Kidney (tissue), 22 donors: ENCODE results near the gene UBC. TPM values are rescaled to one million over a fixed set of nuclear protein-coding genes. Genes with fewer than 3 reads are reported as not detected.

Experiments used
- DNase-seq, 5 donors: peaks; one replicate each; pipeline ENCODE4 v3.0.0-alpha.2; 2013 to 2020
- FAIRE-seq: peaks from 2 replicates; lab custom pipeline; 2012; peaks lifted over from hg19 to GRCh38; lab: Jason Lieb, UNC
- H3K27ac ChIP-seq, 2 donors: one replicate each; pipeline ENCODE4 v1.7.0; 2013; ENCODE audit warnings: low read depth in 2 of 2, low read length in 2 of 2, inconsistent platforms in 1 of 2
- H3K27me3 ChIP-seq: one replicate; pipeline ENCODE4 v1.7.1; 2013; ENCODE audit warnings: low read length, inconsistent platforms; ENCODE audit not compliant: control insufficient read depth, insufficient read depth
- H3K36me3 ChIP-seq, 3 donors: one replicate each; pipeline versions ENCODE4 v1.7.0 to v1.7.1; 2013; ENCODE audit warnings: low read length in 3 of 3, control low read depth in 1 of 3, inconsistent platforms in 1 of 3; ENCODE audit not compliant: insufficient read depth in 3 of 3, control insufficient read depth in 2 of 3
- H3K4me1 ChIP-seq, 3 donors: one replicate each; pipeline versions ENCODE4 v1.7.0 to v1.7.1; 2013; ENCODE audit warnings: low read length in 3 of 3, inconsistent platforms in 1 of 3, low read depth in 1 of 3; ENCODE audit not compliant: control insufficient read depth in 2 of 3, insufficient read depth in 2 of 3
- H3K4me3 ChIP-seq, 3 donors: one replicate each; pipeline versions ENCODE4 v1.7.0 to v1.8.1; 2013; ENCODE audit warnings: low read length in 3 of 3, control low read depth in 1 of 3, inconsistent platforms in 1 of 3
- H3K9ac ChIP-seq, 3 donors: one replicate each; pipeline versions ENCODE4 v1.7.0 to v1.7.1; 2013; ENCODE audit warnings: low read length in 3 of 3, control low read depth in 1 of 3, inconsistent platforms in 1 of 3
- H3K9me3 ChIP-seq, 3 donors: one replicate each; pipeline versions ENCODE4 v1.7.0 to v1.7.1; 2013; ENCODE audit warnings: low read length in 3 of 3, control low read depth in 1 of 3, inconsistent platforms in 1 of 3; ENCODE audit not compliant: control insufficient read depth in 2 of 3, insufficient read depth in 1 of 3
- intact Hi-C: fragments of 100-400 bp; cut with DNase I; formaldehyde crosslinking; loops from one replicate; pipeline ENCODE4 v1.11.1; 2022
- long read RNA-seq, 10 donors: library from polyadenylated mRNA in 1 of 10; unstranded in 1 of 10; transcript quantifications; one replicate each; pipeline ENCODE4 v2.0.0 and lab custom pipeline, GENCODE V29; 2021 to 2026
- polyA plus RNA-seq: library from polyadenylated mRNA; stranded (reverse); fragments of 350-450 nt; fragmentation: Illumina TruSeq; extraction: RNeasy Lipid Tissue Mini Kit (QIAGEN cat#74804); gene quantifications from one replicate; pipeline ENCODE4 v1.2.3, GENCODE V29; 2014; ENCODE audit warnings: low read depth, low replicate concordance; ENCODE audit not compliant: insufficient read depth
- total RNA-seq: library from RNA; stranded (reverse); fragmentation: NEBNext Ultra II Directional; extraction: Animal tissue kit (Norgen Biotek cat#: 25700); gene quantifications from one replicate; pipeline ENCODE4 v1.2.1, GENCODE V29; 2021
- TF ChIP-seq, protein P1 (sequence below): IDR thresholded peaks from 3 replicates; pipeline ENCODE4 v1.5.1; 2012; ENCODE audit warnings: mild to moderate bottlenecking, moderate library complexity, borderline replicate concordance; ENCODE audit not compliant: insufficient read depth; ENCODE audit errors: extremely low read depth
- donor health status: control.
- donor health status: control.
- donor health status: control.
- donor health status: control.
- donor health status: control.
- donor health status: DM: yes; HTN: yes; CAD: no.
- donor health status: Normal renal cell carcinoma (clear cell type).

UBC gene
- total RNA-seq: 1,132 TPM
- 952 TPM for polyA plus RNA-seq
- long read RNA-seq, donor 1, transcript UBC-205 (1 exons, 3,745 nt): major isoform, 330 of 500 reads
- long read RNA-seq, donor 1, transcript UBC-201 (2 exons, 2,688 nt): minor isoform, 170 of 500 reads
- long read RNA-seq, donor 1, partial matches to known transcripts: 0 of 500 reads
- long read RNA-seq, donor 1, other reads (novel, unspliced or antisense): 0 of 500 reads
- long read RNA-seq, donor 2, transcript UBC-201 (2 exons, 2,688 nt): minor isoform, 219 of 543 reads
- long read RNA-seq, donor 2, transcript UBC-205 (1 exons, 3,745 nt): major isoform, 322 of 543 reads
- long read RNA-seq, donor 2, partial matches to known transcripts: 0 of 543 reads
- long read RNA-seq, donor 2, other reads (novel, unspliced or antisense): 0 of 543 reads
- long read RNA-seq, donor 3, transcript UBC-201 (2 exons, 2,688 nt): minor isoform, 313 of 757 reads
- long read RNA-seq, donor 3, transcript UBC-205 (1 exons, 3,745 nt): major isoform, 443 of 757 reads
- long read RNA-seq, donor 3, partial matches to known transcripts: 0 of 757 reads
- long read RNA-seq, donor 3, other reads (novel, unspliced or antisense): 0 of 757 reads
- long read RNA-seq, donor 4, transcript UBC-205 (1 exons, 3,745 nt): major isoform, 404 of 556 reads
- long read RNA-seq, donor 4, transcript UBC-201 (2 exons, 2,688 nt): minor isoform, 152 of 556 reads
- long read RNA-seq, donor 4, partial matches to known transcripts: 0 of 556 reads
- long read RNA-seq, donor 4, other reads (novel, unspliced or antisense): 0 of 556 reads
- long read RNA-seq, donor 5, transcript UBC-205 (1 exons, 3,745 nt): major isoform, 44 of 64 reads
- long read RNA-seq, donor 5, transcript UBC-201 (2 exons, 2,688 nt): minor isoform, 12 of 64 reads
- long read RNA-seq, donor 5, partial matches to known transcripts: 0 of 64 reads
- long read RNA-seq, donor 5, other reads (novel, unspliced or antisense): 8 of 64 reads
- long read RNA-seq, donor 6, transcript UBC-205 (1 exons, 3,745 nt): major isoform, 922 of 1,436 reads
- long read RNA-seq, donor 6, transcript UBC-201 (2 exons, 2,688 nt): minor isoform, 488 of 1,436 reads
- long read RNA-seq, donor 6, partial matches to known transcripts: 0 of 1,436 reads
- long read RNA-seq, donor 6, other reads (novel, unspliced or antisense): 23 of 1,436 reads
- long read RNA-seq, donor 7, transcript UBC-205 (1 exons, 3,745 nt): minor isoform, 137 of 385 reads
- long read RNA-seq, donor 7, transcript UBC-201 (2 exons, 2,688 nt): major isoform, 244 of 385 reads
- long read RNA-seq, donor 7, partial matches to known transcripts: 0 of 385 reads
- long read RNA-seq, donor 7, other reads (novel, unspliced or antisense): 3 of 385 reads
- long read RNA-seq, donor 8, transcript UBC-201 (2 exons, 2,688 nt): minor isoform, 270 of 862 reads
- long read RNA-seq, donor 8, transcript UBC-205 (1 exons, 3,745 nt): major isoform, 592 of 862 reads
- long read RNA-seq, donor 8, partial matches to known transcripts: 0 of 862 reads
- long read RNA-seq, donor 8, other reads (novel, unspliced or antisense): 0 of 862 reads
- long read RNA-seq, donor 9, transcript UBC-205 (1 exons, 3,745 nt): major isoform, 237 of 384 reads
- long read RNA-seq, donor 9, transcript UBC-201 (2 exons, 2,688 nt): minor isoform, 131 of 384 reads
- long read RNA-seq, donor 9, partial matches to known transcripts: 15 of 384 reads
- long read RNA-seq, donor 9, other reads (novel, unspliced or antisense): 0 of 384 reads
- long read RNA-seq, donor 10, transcript UBC-205 (1 exons, 3,745 nt): major isoform, 347 of 502 reads
- long read RNA-seq, donor 10, transcript UBC-201 (2 exons, 2,688 nt): minor isoform, 153 of 502 reads
- long read RNA-seq, donor 10, partial matches to known transcripts: 0 of 502 reads
- long read RNA-seq, donor 10, other reads (novel, unspliced or antisense): 0 of 502 reads

DNA sequence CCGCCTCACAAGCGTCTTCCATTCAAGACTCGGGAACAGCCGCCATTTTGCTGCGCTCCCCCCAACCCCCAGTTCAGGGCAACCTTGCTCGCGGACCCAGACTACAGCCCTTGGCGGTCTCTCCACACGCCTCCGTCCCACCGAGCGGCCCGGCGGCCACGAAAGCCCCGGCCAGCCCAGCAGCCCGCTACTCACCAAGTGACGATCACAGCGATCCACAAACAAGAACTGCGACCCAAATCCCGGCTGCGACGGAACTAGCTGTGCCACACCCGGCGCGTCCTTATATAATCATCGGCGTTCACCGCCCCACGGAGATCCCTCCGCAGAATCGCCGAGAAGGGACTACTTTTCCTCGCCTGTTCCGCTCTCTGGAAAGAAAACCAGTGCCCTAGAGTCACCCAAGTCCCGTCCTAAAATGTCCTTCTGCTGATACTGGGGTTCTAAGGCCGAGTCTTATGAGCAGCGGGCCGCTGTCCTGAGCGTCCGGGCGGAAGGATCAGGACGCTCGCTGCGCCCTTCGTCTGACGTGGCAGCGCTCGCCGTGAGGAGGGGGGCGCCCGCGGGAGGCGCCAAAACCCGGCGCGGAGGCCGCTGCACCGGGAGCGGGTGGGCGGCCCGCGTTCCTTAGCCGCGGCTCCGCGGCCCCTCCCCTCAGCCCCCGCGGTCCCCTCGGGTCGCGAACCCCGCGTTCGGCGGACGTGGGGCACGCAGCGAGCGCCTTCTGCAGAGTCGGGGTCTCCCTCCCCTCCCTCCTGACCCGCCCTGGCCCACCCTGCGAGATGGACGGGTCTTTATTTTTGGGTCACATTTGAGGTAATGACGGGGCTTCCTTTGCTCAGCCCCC, at the start of gene UBC:
TSS of gene UBC (minus strand) at position 259 of the 847 bp plus-strand sequence. CDS start 879 bp downstream, outside the sequence.
- peaks cover 10 to 40% (median 32%) of the 10 kb centered on the region in 3 donors for H3K4me1 ChIP-seq
- TF ChIP-seq, protein P1, sequence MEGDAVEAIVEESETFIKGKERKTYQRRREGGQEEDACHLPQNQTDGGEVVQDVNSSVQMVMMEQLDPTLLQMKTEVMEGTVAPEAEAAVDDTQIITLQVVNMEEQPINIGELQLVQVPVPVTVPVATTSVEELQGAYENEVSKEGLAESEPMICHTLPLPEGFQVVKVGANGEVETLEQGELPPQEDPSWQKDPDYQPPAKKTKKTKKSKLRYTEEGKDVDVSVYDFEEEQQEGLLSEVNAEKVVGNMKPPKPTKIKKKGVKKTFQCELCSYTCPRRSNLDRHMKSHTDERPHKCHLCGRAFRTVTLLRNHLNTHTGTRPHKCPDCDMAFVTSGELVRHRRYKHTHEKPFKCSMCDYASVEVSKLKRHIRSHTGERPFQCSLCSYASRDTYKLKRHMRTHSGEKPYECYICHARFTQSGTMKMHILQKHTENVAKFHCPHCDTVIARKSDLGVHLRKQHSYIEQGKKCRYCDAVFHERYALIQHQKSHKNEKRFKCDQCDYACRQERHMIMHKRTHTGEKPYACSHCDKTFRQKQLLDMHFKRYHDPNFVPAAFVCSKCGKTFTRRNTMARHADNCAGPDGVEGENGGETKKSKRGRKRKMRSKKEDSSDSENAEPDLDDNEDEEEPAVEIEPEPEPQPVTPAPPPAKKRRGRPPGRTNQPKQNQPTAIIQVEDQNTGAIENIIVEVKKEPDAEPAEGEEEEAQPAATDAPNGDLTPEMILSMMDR: no peak
- H3K36me3 ChIP-seq: peaks cover 5 to 13% (median 12%) of the 10 kb centered on the region in 3 donors
- H3K27me3 ChIP-seq: no peaks in the 10 kb centered on the region
- peak within 1 kb of the TSS; percentile 94 to 99 (median 97) for H3K9ac ChIP-seq
- peak; percentile 92 to 97 (median 96) for DNase-seq
- H3K9me3 ChIP-seq: no peaks in the 10 kb centered on the region
- H3K4me3 ChIP-seq: peak within 1 kb of the TSS; percentile 91 to 95 (median 92)
- intact Hi-C loops: no loop called here
- FAIRE-seq: no peak
- H3K27ac ChIP-seq: peak within 1 kb of the TSS; percentile 100

DNA sequence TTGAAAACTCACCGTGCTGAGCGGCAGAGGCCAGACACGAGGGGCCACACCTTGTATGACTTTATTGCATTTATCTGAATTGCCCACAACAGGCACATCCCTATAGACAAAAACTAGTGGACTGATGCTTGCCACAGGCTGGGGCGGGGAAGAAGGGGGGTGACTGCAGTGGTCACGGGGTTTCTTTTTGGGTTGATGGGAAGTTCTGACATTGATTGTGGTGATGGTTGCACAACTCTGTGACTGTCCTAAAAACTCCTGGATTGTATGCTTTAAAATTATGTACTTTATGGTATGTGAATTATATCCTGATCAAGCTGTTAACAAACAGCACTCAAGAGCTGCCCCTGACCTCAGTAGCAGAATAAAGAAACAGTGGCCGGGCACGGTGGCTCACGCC, 48.8 kb upstream of the UBC start:
- no peak overlapping the region for H3K27ac ChIP-seq
- intact Hi-C loops: no loop called here
- H3K4me1 ChIP-seq: no peaks in the 10 kb centered on the region
- TF ChIP-seq, protein P1: no peak
- H3K9me3 ChIP-seq: no peaks in the 10 kb centered on the region
- FAIRE-seq (no peak), DNase-seq (no peak)
- no peak overlapping the region for H3K4me3 ChIP-seq
- H3K27me3 ChIP-seq: no peaks in the 10 kb centered on the region
- peaks cover 0 to 20% (median 7%) of the 10 kb centered on the region in 3 donors for H3K36me3 ChIP-seq
- no peak overlapping the region for H3K9ac ChIP-seq
